NCI-H2081 treated with DMSO at 0.1 percent for 48 hours (cell line): ENCODE measurements around the gene APLF.
"Not testable (repeated sequence)": the region's sequence is repeated elsewhere in the genome, so short reads cannot be mapped to it uniquely, and the experiment has no call there.

ENCODE experiments used
- DNase-seq: peaks from one replicate; lab custom pipeline; 2025; lab: John Stamatoyannopoulos, UW

Gene APLF

GRCh38 chr2:68529651-68530050 is 62.3 kb downstream of the APLF start:
- DNase-seq = not testable (repeated sequence)

- DNase-seq = no peak
Measured at GRCh38 chr2:68536000-68536399, 68.6 kb downstream of the APLF start.

GRCh38 chr2:68537011-68537410 is 69.6 kb downstream of the APLF start:
- no peak for DNase-seq

GRCh38 chr2:68537809-68538208 is 70.4 kb downstream of the APLF start:
- no peak for DNase-seq

GRCh38 chr2:68544811-68545210 is 77.4 kb downstream of the APLF start:
- DNase-seq = no peak

- no peak for DNase-seq
Measured at GRCh38 chr2:68548396-68548795, 81.0 kb downstream of the APLF start.

GRCh38 chr2:68553098-68553497 is 85.7 kb downstream of the APLF start:
- no peak for DNase-seq

- DNase-seq = not testable (repeated sequence)
Measured at GRCh38 chr2:68555425-68556206, 88.2 kb downstream of the APLF start.

- no peak for DNase-seq
Measured at GRCh38 chr2:68556381-68556780, 89.0 kb downstream of the APLF start.

GRCh38 chr2:68558576-68558975 is 91.2 kb downstream of the APLF start:
- DNase-seq = no peak

GRCh38 chr2:68559692-68560091 is 92.3 kb downstream of the APLF start:
- no peak for DNase-seq

GRCh38 chr2:68560545-68560944 is 93.2 kb downstream of the APLF start:
- DNase-seq = no peak

GRCh38 chr2:68561372-68561771 is 94.0 kb downstream of the APLF start:
- DNase-seq = no peak

- DNase-seq = no peak
Measured at GRCh38 chr2:68562934-68563333, 95.5 kb downstream of the APLF start.

GRCh38 chr2:68564426-68564825 is 97.0 kb downstream of the APLF start:
- DNase-seq = no peak

GRCh38 chr2:68565273-68565672 is 97.9 kb downstream of the APLF start:
- no peak for DNase-seq

- DNase-seq = no peak
Measured at GRCh38 chr2:68565858-68566257, 98.5 kb downstream of the APLF start.

- DNase-seq = no peak
Measured at GRCh38 chr2:68566362-68566761, 99.0 kb downstream of the APLF start.

- DNase-seq = no peak
Measured at GRCh38 chr2:68568116-68568515, 100.7 kb downstream of the APLF start.

- DNase-seq = no peak
Measured at GRCh38 chr2:68569604-68570003, 102.2 kb downstream of the APLF start.

- DNase-seq = not testable (repeated sequence)
Measured at GRCh38 chr2:68570434-68570833, 103.0 kb downstream of the APLF start.

GRCh38 chr2:68574202-68574791 is 106.9 kb downstream of the APLF start:
- DNase-seq = no peak

GRCh38 chr2:68577183-68577582 is 109.8 kb downstream of the APLF start:
- no peak for DNase-seq

- no peak for DNase-seq
Measured at GRCh38 chr2:68579689-68580088, 112.3 kb downstream of the APLF start.
